GM12878 (cell line): ENCODE data around the gene NMT1. TPM values are rescaled to one million over a fixed set of nuclear protein-coding genes. Genes with fewer than 3 reads are reported as not detected.

Experiments
- ATAC-seq: fragments of 200-7000 bp; cut with Tn5 transposase; 3 replicates; pipeline ENCODE4 v1.9.1; 2020; ENCODE audit warnings: mild to moderate bottlenecking, moderate library complexity
- BruUV-seq: library from RNA; stranded (reverse); fragments of 400-500 nt; replicated peaks from 2 replicates; lab custom pipeline; 2021; lab: Mats Ljungman, UMichigan
- CTCF ChIA-PET: fragments of 300-600 bp; sonication (Branson Sonifier 250); formaldehyde crosslinking; extraction: SDS; loops from one replicate; lab custom pipeline; 2021; ENCODE audit warnings: inconsistent platforms; lab: Yijun Ruan, JAX
- POLR2A ChIA-PET: fragments of 350-600 bp; formaldehyde crosslinking; extraction: SDS; loops from one replicate; lab custom pipeline; 2021; ENCODE audit warnings: inconsistent platforms; lab: Charles Lee
- RAD21 ChIA-PET: fragments of 300-600 bp; sonication (Branson Sonifier 250); formaldehyde crosslinking; loops from one replicate; lab custom pipeline; 2023; ENCODE audit warnings: antibody characterized with exemption; ENCODE audit not compliant: unreplicated experiment; lab: Charles Lee
- SMC1A ChIA-PET: fragments of 300-600 bp; sonication (Branson Sonifier 250); formaldehyde crosslinking; loops from one replicate; lab custom pipeline; 2023; ENCODE audit not compliant: unreplicated experiment, uncharacterized antibody; lab: Charles Lee
- DNase-seq: peaks from one replicate; pipeline ENCODE4 v3.0.0-alpha.2; 2011; ENCODE audit warnings: low read depth, low spot score
- FAIRE-seq: peaks from 3 replicates; lab custom pipeline; 2011; peaks lifted over from hg19 to GRCh38; lab: Jason Lieb, UNC
- H2AFZ ChIP-seq: 2 replicates; pipeline ENCODE4 v1.6.0; 2011; ENCODE audit warnings: low read depth, low read length, control low read depth; ENCODE audit not compliant: control insufficient read depth
- H3K27ac ChIP-seq: 2 replicates; pipeline ENCODE4 v1.5.1; 2011; ENCODE audit warnings: control low read depth; ENCODE audit not compliant: control insufficient read depth, insufficient read depth
- H3K27me3 ChIP-seq, 2 experiments: replicated peaks in 1 of 2; 2 replicates each; pipeline versions ENCODE4 v1.6.0 to v1.6.1; 2011; ENCODE audit warnings: low read length in 1 of 2; ENCODE audit not compliant: control insufficient read depth in 2 of 2, insufficient read depth in 2 of 2
- H3K36me3 ChIP-seq, 2 experiments: 2 replicates each; pipeline ENCODE4 v1.5.1; 2011; ENCODE audit warnings: low read length in 1 of 2; ENCODE audit not compliant: control insufficient read depth in 2 of 2, insufficient read depth in 2 of 2
- H3K4me1 ChIP-seq: 2 replicates; pipeline ENCODE4 v1.6.1; 2011; ENCODE audit warnings: mild to moderate bottlenecking, low read length, moderate library complexity, mixed read lengths; ENCODE audit not compliant: control insufficient read depth, insufficient read depth
- H3K4me2 ChIP-seq: 2 replicates; pipeline ENCODE4 v1.6.0; 2011; ENCODE audit warnings: control low read depth; ENCODE audit not compliant: control insufficient read depth, insufficient read depth
- H3K4me3 ChIP-seq: fragments of 200-600 bp; sonication (generic); 2 replicates; pipeline ENCODE4 v1.5.1; 2016
- H3K79me2 ChIP-seq: 2 replicates; pipeline ENCODE4 v1.6.0; 2011; ENCODE audit warnings: low read length; ENCODE audit not compliant: control insufficient read depth, insufficient read depth
- H3K9ac ChIP-seq: 2 replicates; pipeline ENCODE4 v1.8.0; 2011; ENCODE audit warnings: low read length, control low read depth, mixed read lengths; ENCODE audit not compliant: control insufficient read depth, insufficient read depth
- H3K9me3 ChIP-seq: replicated peaks from 3 replicates; pipeline ENCODE4 v1.5.1; 2011; ENCODE audit warnings: mild to moderate bottlenecking, low read length; ENCODE audit not compliant: control insufficient read depth, insufficient read depth
- H4K20me1 ChIP-seq: 2 replicates; pipeline ENCODE4 v1.6.0; 2011; ENCODE audit not compliant: control insufficient read depth, insufficient read depth
- CREB1 ChIP-seq: IDR thresholded peaks from 2 replicates; pipeline ENCODE4 v1.6.1; 2012; ENCODE audit warnings: low read depth, mild to moderate bottlenecking, inconsistent platforms
- HDAC2 ChIP-seq: fragments of 200-600 bp; sonication (generic); IDR thresholded peaks from 2 replicates; pipeline ENCODE4 v1.6.1; 2017
- PKNOX1 ChIP-seq: fragments of 450-650 bp; IDR thresholded peaks from 2 replicates; pipeline ENCODE4 v1.6.1; 2016; ENCODE audit warnings: mild to moderate bottlenecking
- RFX5 ChIP-seq: IDR thresholded peaks from 2 replicates; pipeline ENCODE4 v1.6.1; 2011; ENCODE audit warnings: low read depth, low read length, improper control_type of control experiment
- SP1 ChIP-seq: IDR thresholded peaks from one replicate; pipeline ENCODE4 v1.6.1; 2011; ENCODE audit warnings: low read depth, low read length
- USF1 ChIP-seq: IDR thresholded peaks from 2 replicates; pipeline ENCODE4 v1.6.1; 2011; ENCODE audit warnings: borderline replicate concordance, low read depth, mild to moderate bottlenecking, moderate library complexity, mixed read lengths, low read length; ENCODE audit not compliant: insufficient read depth; ENCODE audit errors: extremely low read length
- YBX1 ChIP-seq: fragments of 450-650 bp; IDR thresholded peaks from 2 replicates; pipeline ENCODE4 v1.6.1; 2016; ENCODE audit warnings: antibody characterized with exemption
- ZSCAN29 ChIP-seq: fragments of 450-650 bp; IDR thresholded peaks from 2 replicates; pipeline ENCODE4 v1.6.1; 2017; ENCODE audit warnings: mild to moderate bottlenecking, moderate library complexity
- WGBS: methylation state at CpG from one replicate; pipeline ENCODE4 v1.1.6; 2016; ENCODE audit warnings: low lambda C conversion rate; ENCODE audit not compliant: insufficient replicate concordance, insufficient coverage; ENCODE audit errors: missing lambda C conversion rate; 5-methylcytosine and 5-hydroxymethylcytosine counted together
- in situ Hi-C: fragments of 300-500 bp; cut with MboI; formaldehyde crosslinking; loops from 9 replicates; pipeline ENCODE4 v1.14.3; 2018; ENCODE audit warnings: mixed read lengths
- intact Hi-C: fragments of 100-400 bp; cut with micrococcal nuclease; formaldehyde crosslinking; loops from one replicate; pipeline ENCODE4 v1.14.2; 2022; ENCODE audit not compliant: unreplicated experiment
- polyA plus RNA-seq, 11 experiments: library from polyadenylated mRNA; depleted of rRNA in 4 of 11; unstranded in 6 of 11; stranded (reverse) in 5 of 11; fragments of >200 nt; fragmentation: Nextera tagmentation in 4 of 11; fragmentation: Illumina TruSeq in 1 of 11; extraction: Ambion mirVana in 4 of 11; extraction: Trizol in 1 of 11; gene quantifications; 1 replicate in 1 of 11; 2 replicates in 10 of 11; pipeline versions ENCODE4 v1.2.1 to v1.2.3, GENCODE V29; 2011 to 2016; ENCODE audit warnings: inconsistent platforms in 2 of 11, missing spikeins in 2 of 11, low read depth in 1 of 11
- total RNA-seq, 4 experiments: library from RNA; depleted of rRNA in 3 of 4; stranded (reverse); fragments of >200 nt in 3 of 4; fragmentation: Illumina TruSeq in 1 of 4; extraction: Trizol in 1 of 4; gene quantifications; 2 replicates each; pipeline versions ENCODE4 v1.2.1 to v1.2.3, GENCODE V29; 2013 to 2021
- TF ChIP-seq, protein P1 (sequence below): fragments of 450-650 bp; IDR thresholded peaks from 2 replicates; pipeline ENCODE4 v1.6.1; 2017; ENCODE audit warnings: mild to moderate bottlenecking, low read depth, inconsistent platforms; ENCODE audit not compliant: poor library complexity, severe bottlenecking

Gene NMT1
- total and polyA plus RNA-seq, 10 of the 15 experiments (the other 5 are each of a cell fraction or from before 2014, with no cell fraction given): 96.7 to 395 (median 222) TPM

DNA sequence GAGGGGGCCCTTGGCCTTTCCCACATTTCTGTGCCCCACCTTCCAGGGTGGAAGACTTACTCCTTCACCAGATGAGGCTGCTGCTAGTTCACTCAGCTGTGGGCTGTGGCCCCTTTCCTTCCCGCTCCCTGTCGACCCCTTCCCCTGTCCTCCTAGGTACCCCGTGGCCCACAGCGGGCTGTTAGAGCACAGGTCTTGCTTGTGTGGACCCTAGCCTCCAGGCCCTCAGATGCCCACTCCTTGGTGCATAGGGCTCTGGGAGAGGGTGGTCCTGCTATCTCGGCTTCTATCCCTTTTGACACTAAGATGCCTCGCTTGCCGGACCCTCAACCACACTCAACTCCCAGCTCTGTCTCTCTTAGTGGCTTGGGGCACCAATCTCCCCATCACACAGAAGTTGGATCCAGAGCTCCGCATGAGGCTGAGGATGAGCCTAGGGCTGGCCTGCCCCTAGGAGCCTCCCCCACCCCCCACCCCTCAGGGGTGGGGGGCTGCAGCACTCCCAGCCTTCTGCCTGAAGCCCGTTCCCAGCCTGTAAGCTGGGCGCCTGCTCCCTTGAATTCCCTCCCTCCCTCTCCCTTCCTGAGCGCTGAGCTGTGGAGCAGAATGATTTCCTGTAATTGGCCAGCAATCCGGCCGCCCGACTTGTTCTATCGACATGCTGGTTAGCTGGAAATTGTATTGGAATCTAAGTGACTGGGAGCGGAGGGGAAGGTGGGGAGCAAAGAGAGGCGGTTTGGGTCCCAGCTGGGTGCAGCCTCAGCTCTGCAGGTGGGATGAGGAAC lies 40.6 kb upstream of the NMT1 start:
- Histone ChIP-seq H4K20me1 (no peaks in the 10 kb centered on the region; the same call in none of the 2 replicates), H3K4me1 (peaks cover 29% of the 10 kb centered on the region), H2AFZ (no peak overlapping the region), H3K4me3 (no peak overlapping the region), H3K9ac (no peak overlapping the region), H3K4me2 (no peak overlapping the region), H3K9me3 (no peaks in the 10 kb centered on the region), H3K79me2 (no peaks in the 10 kb centered on the region), H3K27ac (no peak overlapping the region), H3K27me3 (peaks cover 0 to 6% of the 10 kb centered on the region in 2 experiments; a peak in 2 of 4 replicates), H3K36me3 (peaks cover 2 to 4% of the 10 kb centered on the region in 2 experiments; a peak in 3 of 4 replicates)
- POLR2A ChIA-PET: interaction anchor here (0.6 to 3.8 kb wide), 12 partner anchors 11 to 143 kb away, joined by 3 to 33 read pairs (median 5); partner anchors contain the start of genes C1QL1, HEXIM1 and NMT1
- intact Hi-C loops (loop anchor here (5.0 kb wide), 2 partner anchors 53 to 243 kb away; partner anchors contain the start of gene C1QL1), in situ Hi-C loops (loop anchor here (10.0 kb wide), 1 partner anchor 96 kb away; no protein-coding TSS in a partner anchor)
- SMC1A ChIA-PET: interaction anchor here (0.6 to 5.3 kb wide), 9 partner anchors 11 to 115 kb away, joined by 3 to 90 read pairs (median 6); partner anchors contain the start of gene ACBD4
- TF ChIP-seq YBX1 (no peak), CREB1 (no peak), RFX5 (no peak), SP1 (no peak), ZSCAN29 (no peak), PKNOX1 (no peak), HDAC2 (no peak), USF1 (no peak)
- TF ChIP-seq, protein P1, sequence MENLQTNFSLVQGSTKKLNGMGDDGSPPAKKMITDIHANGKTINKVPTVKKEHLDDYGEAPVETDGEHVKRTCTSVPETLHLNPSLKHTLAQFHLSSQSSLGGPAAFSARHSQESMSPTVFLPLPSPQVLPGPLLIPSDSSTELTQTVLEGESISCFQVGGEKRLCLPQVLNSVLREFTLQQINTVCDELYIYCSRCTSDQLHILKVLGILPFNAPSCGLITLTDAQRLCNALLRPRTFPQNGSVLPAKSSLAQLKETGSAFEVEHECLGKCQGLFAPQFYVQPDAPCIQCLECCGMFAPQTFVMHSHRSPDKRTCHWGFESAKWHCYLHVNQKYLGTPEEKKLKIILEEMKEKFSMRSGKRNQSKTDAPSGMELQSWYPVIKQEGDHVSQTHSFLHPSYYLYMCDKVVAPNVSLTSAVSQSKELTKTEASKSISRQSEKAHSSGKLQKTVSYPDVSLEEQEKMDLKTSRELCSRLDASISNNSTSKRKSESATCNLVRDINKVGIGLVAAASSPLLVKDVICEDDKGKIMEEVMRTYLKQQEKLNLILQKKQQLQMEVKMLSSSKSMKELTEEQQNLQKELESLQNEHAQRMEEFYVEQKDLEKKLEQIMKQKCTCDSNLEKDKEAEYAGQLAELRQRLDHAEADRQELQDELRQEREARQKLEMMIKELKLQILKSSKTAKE: no peak
- no peak for FAIRE-seq
- no TSS peak for BruUV-seq
- DNase-seq: no peak
- ATAC-seq: no peak
- RAD21 ChIA-PET: interaction anchor here (1.0 to 7.9 kb wide), 7 partner anchors 13 to 245 kb away, joined by 3 to 82 read pairs (median 8); no protein-coding TSS in a partner anchor
- 64% methylated on average over 16 of the region's 17 CpGs for WGBS
- CTCF ChIA-PET: interaction anchor here (0.6 to 9.5 kb wide), 16 partner anchors 10 to 339 kb away, joined by 3 to 156 read pairs (median 7); partner anchors contain the start of genes ACBD4 and GFAP
